Thyroid gland (tissue), 4 donors: ENCODE results near the gene DTD1.

ENCODE experiments used
- POLR2A ChIP-seq, 2 donors: fragments of 450-650 bp; IDR thresholded peaks; one replicate each; pipeline ENCODE4 v1.6.1; 2017; ENCODE audit warnings: antibody characterized with exemption in 2 of 2, mild to moderate bottlenecking in 2 of 2, moderate library complexity in 1 of 2
- TF ChIP-seq, protein P1 (sequence below), 6 experiments: fragments of 200-600 bp in 3 of 6; fragments of 450-650 bp in 3 of 6; sonication (generic) in 3 of 6; IDR thresholded peaks; one replicate each; pipeline ENCODE4 v1.5.1; 2016 to 2019; ENCODE audit warnings: antibody characterized with exemption in 6 of 6, mild to moderate bottlenecking in 2 of 6, inconsistent platforms in 1 of 6, moderate library complexity in 1 of 6

DNA sequence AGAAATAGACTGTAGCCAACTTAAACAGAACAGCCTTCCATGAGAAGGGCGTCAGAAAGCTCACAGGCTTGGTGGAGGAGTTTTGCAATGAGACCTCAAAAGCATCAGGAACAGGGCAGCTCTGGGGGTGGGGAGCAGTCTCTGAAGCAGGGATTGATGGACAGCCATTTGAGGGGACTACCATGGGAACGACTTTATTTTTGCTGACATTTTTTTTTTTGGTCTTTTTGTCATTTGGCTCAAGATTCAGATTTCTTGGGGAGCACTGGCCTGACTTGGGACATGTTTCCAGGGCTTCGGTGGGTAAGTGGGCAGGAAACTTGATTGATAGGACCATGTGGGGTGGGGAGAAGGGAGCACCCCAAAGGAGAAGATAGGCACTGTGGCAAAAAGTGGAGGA, 193.7 kb downstream of the DTD1 start:
- TF ChIP-seq, protein P1, sequence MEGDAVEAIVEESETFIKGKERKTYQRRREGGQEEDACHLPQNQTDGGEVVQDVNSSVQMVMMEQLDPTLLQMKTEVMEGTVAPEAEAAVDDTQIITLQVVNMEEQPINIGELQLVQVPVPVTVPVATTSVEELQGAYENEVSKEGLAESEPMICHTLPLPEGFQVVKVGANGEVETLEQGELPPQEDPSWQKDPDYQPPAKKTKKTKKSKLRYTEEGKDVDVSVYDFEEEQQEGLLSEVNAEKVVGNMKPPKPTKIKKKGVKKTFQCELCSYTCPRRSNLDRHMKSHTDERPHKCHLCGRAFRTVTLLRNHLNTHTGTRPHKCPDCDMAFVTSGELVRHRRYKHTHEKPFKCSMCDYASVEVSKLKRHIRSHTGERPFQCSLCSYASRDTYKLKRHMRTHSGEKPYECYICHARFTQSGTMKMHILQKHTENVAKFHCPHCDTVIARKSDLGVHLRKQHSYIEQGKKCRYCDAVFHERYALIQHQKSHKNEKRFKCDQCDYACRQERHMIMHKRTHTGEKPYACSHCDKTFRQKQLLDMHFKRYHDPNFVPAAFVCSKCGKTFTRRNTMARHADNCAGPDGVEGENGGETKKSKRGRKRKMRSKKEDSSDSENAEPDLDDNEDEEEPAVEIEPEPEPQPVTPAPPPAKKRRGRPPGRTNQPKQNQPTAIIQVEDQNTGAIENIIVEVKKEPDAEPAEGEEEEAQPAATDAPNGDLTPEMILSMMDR (IDR thresholded peaks at IDR 0.05) = no peak
- no peak for TF ChIP-seq POLR2A (IDR thresholded peaks at IDR 0.05)
